KOPT-K1 (cell line): ENCODE results near the gene ADGRV1.

Experiments
- H3K27ac ChIP-seq: fragments of 200-600 bp; sonication (generic); 2 replicates; pipeline ENCODE4 v1.5.1; 2016; ENCODE audit warnings: antibody characterized with exemption, mild to moderate bottlenecking, low read depth, low read length; ENCODE audit not compliant: poor library complexity, severe bottlenecking
- H3K36me3 ChIP-seq: fragments of 200-600 bp; sonication (generic); 2 replicates; pipeline ENCODE4 v1.5.1; 2017; ENCODE audit warnings: antibody characterized with exemption, mild to moderate bottlenecking, low read length, moderate library complexity; ENCODE audit not compliant: insufficient read depth
- H3K9me3 ChIP-seq: fragments of 200-600 bp; sonication (generic); 2 replicates; pipeline ENCODE4 v1.5.1; 2017; ENCODE audit warnings: antibody characterized with exemption, low read length, mild to moderate bottlenecking; ENCODE audit not compliant: insufficient read depth, poor library complexity, severe bottlenecking

ADGRV1 gene

GRCh38 chr5:90852531-90852930, 293.9 kb downstream of the ADGRV1 start:
- H3K27ac ChIP-seq, result no peak overlapping the region
- H3K9me3 ChIP-seq, result no peaks in the 10 kb centered on the region
- H3K36me3 ChIP-seq, result no peaks in the 10 kb centered on the region

GRCh38 chr5:90853750-90854149, 295.2 kb downstream of the ADGRV1 start:
- Histone ChIP-seq H3K9me3 (no peaks in the 10 kb centered on the region), H3K36me3 (no peaks in the 10 kb centered on the region), H3K27ac (no peak overlapping the region)

- Histone ChIP-seq H3K27ac (no peak overlapping the region), H3K36me3 (no peaks in the 10 kb centered on the region), H3K9me3 (no peaks in the 10 kb centered on the region)
Observed at GRCh38 chr5:90854169-90854568, 295.6 kb downstream of the ADGRV1 start.

- H3K27ac ChIP-seq, result no peak overlapping the region
- no peaks in the 10 kb centered on the region for H3K9me3 ChIP-seq
- H3K36me3 ChIP-seq, result no peaks in the 10 kb centered on the region
Observed at GRCh38 chr5:90855296-90856010, 296.9 kb downstream of the ADGRV1 start.

- no peaks in the 10 kb centered on the region for H3K36me3 ChIP-seq
- no peak overlapping the region for H3K27ac ChIP-seq
- no peaks in the 10 kb centered on the region for H3K9me3 ChIP-seq
Observed at GRCh38 chr5:90861843-90862586, 303.4 kb downstream of the ADGRV1 start.

GRCh38 chr5:90865180-90865579, 306.6 kb downstream of the ADGRV1 start:
- H3K9me3 ChIP-seq, result no peaks in the 10 kb centered on the region
- H3K36me3 ChIP-seq, result no peaks in the 10 kb centered on the region
- H3K27ac ChIP-seq, result no peak overlapping the region

- Histone ChIP-seq H3K9me3 (no peaks in the 10 kb centered on the region), H3K27ac (no peak overlapping the region), H3K36me3 (no peaks in the 10 kb centered on the region)
Observed at GRCh38 chr5:90866333-90866732, 307.7 kb downstream of the ADGRV1 start.

- Histone ChIP-seq H3K9me3 (no peaks in the 10 kb centered on the region), H3K36me3 (no peaks in the 10 kb centered on the region), H3K27ac (no peak overlapping the region)
Observed at GRCh38 chr5:90866915-90867731, 308.5 kb downstream of the ADGRV1 start.

GRCh38 chr5:90868799-90869198, 310.2 kb downstream of the ADGRV1 start:
- Histone ChIP-seq H3K27ac (no peak overlapping the region), H3K36me3 (no peaks in the 10 kb centered on the region), H3K9me3 (no peaks in the 10 kb centered on the region)

GRCh38 chr5:90871391-90871991, 312.9 kb downstream of the ADGRV1 start:
- Histone ChIP-seq H3K36me3 (no peaks in the 10 kb centered on the region), H3K27ac (no peak overlapping the region), H3K9me3 (no peaks in the 10 kb centered on the region)

- no peak overlapping the region for H3K27ac ChIP-seq
- H3K9me3 ChIP-seq, result no peaks in the 10 kb centered on the region
- H3K36me3 ChIP-seq, result no peaks in the 10 kb centered on the region
Observed at GRCh38 chr5:90873033-90873517, 314.5 kb downstream of the ADGRV1 start.

GRCh38 chr5:90874066-90874465, 315.5 kb downstream of the ADGRV1 start:
- Histone ChIP-seq H3K36me3 (no peaks in the 10 kb centered on the region), H3K9me3 (no peaks in the 10 kb centered on the region), H3K27ac (no peak overlapping the region)

GRCh38 chr5:90875456-90875855, 316.9 kb downstream of the ADGRV1 start:
- H3K9me3 ChIP-seq, result no peaks in the 10 kb centered on the region
- no peaks in the 10 kb centered on the region for H3K36me3 ChIP-seq
- no peak overlapping the region for H3K27ac ChIP-seq

GRCh38 chr5:90876366-90876765, 317.8 kb downstream of the ADGRV1 start:
- Histone ChIP-seq H3K27ac (no peak overlapping the region), H3K36me3 (no peaks in the 10 kb centered on the region), H3K9me3 (no peaks in the 10 kb centered on the region)

GRCh38 chr5:90877049-90877448, 318.5 kb downstream of the ADGRV1 start:
- Histone ChIP-seq H3K9me3 (no peaks in the 10 kb centered on the region), H3K36me3 (no peaks in the 10 kb centered on the region), H3K27ac (no peak overlapping the region)
